ENCODE measurements around the gene GPC6. TPM values are rescaled to one million over a fixed set of nuclear protein-coding genes. Genes with fewer than 3 reads are reported as not detected.

The GPC6 gene
- polyA plus RNA-seq, 1 donor from 2014 or later = 9.0 TPM

GRCh38 chr13:94313926-94314325, 1087.3 kb downstream of the GPC6 start:
- Histone ChIP-seq H2AFZ (ENCODE audit: low read depth, low read length) (no peak overlapping the region), H3K4me2 (ENCODE audit: low read length) (no peak overlapping the region), H3F3A (ENCODE audit: insufficient read depth, low read length, poor library complexity, severe bottlenecking) (no peaks in the 10 kb centered on the region), H3K9ac (ENCODE audit: low read length) (no peak overlapping the region), H3K9me3 (ENCODE audit: low read length) (no peaks in the 10 kb centered on the region), H3K79me2 (replicated peaks; ENCODE audit: insufficient read depth, low read length) (no peaks in the 10 kb centered on the region), H3K27ac (ENCODE audit: low read length) (no peak overlapping the region), H3K4me3 (ENCODE audit: low read length) (no peak overlapping the region), H4K20me1 (ENCODE audit: insufficient read depth) (no peaks in the 10 kb centered on the region), H3K27me3 (ENCODE audit: insufficient read depth, low read depth, low read length) (no peaks in the 10 kb centered on the region), H3K36me3 (ENCODE audit: insufficient read depth, low read length) (no peaks in the 10 kb centered on the region), H3K9me2 (ENCODE audit: insufficient read depth, low read length) (no peaks in the 10 kb centered on the region)
- TF ChIP-seq SMC3 (conservative IDR thresholded peaks at IDR 0.05; ENCODE audit: poor library complexity) = no peak
- no peak for TF ChIP-seq EP300 (conservative IDR thresholded peaks at IDR 0.05; ENCODE audit: poor library complexity, severe bottlenecking)
- TF ChIP-seq RAD21 (conservative IDR thresholded peaks at IDR 0.05) = no peak
- TF ChIP-seq CTCF (IDR thresholded peaks at IDR 0.05; ENCODE audit: poor library complexity, severe bottlenecking) = no peak
- no peak for TF ChIP-seq EZH2 (IDR thresholded peaks at IDR 0.05; ENCODE audit: borderline replicate concordance, insufficient read depth, low read length, poor library complexity, severe bottlenecking)
- TF ChIP-seq POLR2AphosphoS5 (IDR thresholded peaks at IDR 0.05) = no peak

GRCh38 chr13:94315188-94315587, 1088.6 kb downstream of the GPC6 start:
- H3K36me3 ChIP-seq (ENCODE audit: insufficient read depth, low read length) = no peaks in the 10 kb centered on the region
- H3F3A ChIP-seq (ENCODE audit: insufficient read depth, low read length, poor library complexity, severe bottlenecking) = no peaks in the 10 kb centered on the region
- H3K27me3 ChIP-seq (ENCODE audit: insufficient read depth, low read depth, low read length) = no peaks in the 10 kb centered on the region
- H3K27ac ChIP-seq (ENCODE audit: low read length) = no peak overlapping the region
- H2AFZ ChIP-seq (ENCODE audit: low read depth, low read length) = no peak overlapping the region
- H3K9ac ChIP-seq (ENCODE audit: low read length) = no peak overlapping the region
- TF ChIP-seq TAF1 (IDR thresholded peaks at IDR 0.05; ENCODE audit: low read depth) (no peak), EP300 (conservative IDR thresholded peaks at IDR 0.05; ENCODE audit: poor library complexity, severe bottlenecking) (no peak), EZH2 (IDR thresholded peaks at IDR 0.05; ENCODE audit: borderline replicate concordance, insufficient read depth, low read length, poor library complexity, severe bottlenecking) (no peak), SMC3 (conservative IDR thresholded peaks at IDR 0.05; ENCODE audit: poor library complexity) (no peak), POLR2AphosphoS5 (IDR thresholded peaks at IDR 0.05) (no peak), RAD21 (conservative IDR thresholded peaks at IDR 0.05) (no peak), CTCF (IDR thresholded peaks at IDR 0.05; ENCODE audit: poor library complexity, severe bottlenecking) (no peak)
- no peaks in the 10 kb centered on the region for H4K20me1 ChIP-seq (ENCODE audit: insufficient read depth)
- H3K4me3 ChIP-seq (ENCODE audit: low read length) = no peak overlapping the region
- H3K4me2 ChIP-seq (ENCODE audit: low read length) = no peak overlapping the region
- no peaks in the 10 kb centered on the region for H3K79me2 ChIP-seq (replicated peaks; ENCODE audit: insufficient read depth, low read length)
- no peaks in the 10 kb centered on the region for H3K9me3 ChIP-seq (ENCODE audit: low read length)
- H3K9me2 ChIP-seq (ENCODE audit: insufficient read depth, low read length) = no peaks in the 10 kb centered on the region

GRCh38 chr13:94317063-94317491, 1090.5 kb downstream of the GPC6 start:
- H3K36me3 ChIP-seq (ENCODE audit: insufficient read depth, low read length) = no peaks in the 10 kb centered on the region
- H3K4me2 ChIP-seq (ENCODE audit: low read length) = peak overlapping the region; percentile 11
- TF ChIP-seq TAF1 (IDR thresholded peaks at IDR 0.05; ENCODE audit: low read depth) (no peak), EZH2 (IDR thresholded peaks at IDR 0.05; ENCODE audit: borderline replicate concordance, insufficient read depth, low read length, poor library complexity, severe bottlenecking) (no peak), MXI1 (conservative IDR thresholded peaks at IDR 0.05; ENCODE audit: poor library complexity, severe bottlenecking) (no peak), CTCF (IDR thresholded peaks at IDR 0.05; ENCODE audit: poor library complexity, severe bottlenecking) (no peak), RAD21 (conservative IDR thresholded peaks at IDR 0.05) (no peak), POLR2AphosphoS5 (IDR thresholded peaks at IDR 0.05) (peak; percentile 16)
- H2AFZ ChIP-seq (ENCODE audit: low read depth, low read length) = no peak overlapping the region
- H3K9me2 ChIP-seq (ENCODE audit: insufficient read depth, low read length) = no peaks in the 10 kb centered on the region
- no peaks in the 10 kb centered on the region for H3K27me3 ChIP-seq (ENCODE audit: insufficient read depth, low read depth, low read length)
- no peaks in the 10 kb centered on the region for H3K79me2 ChIP-seq (replicated peaks; ENCODE audit: insufficient read depth, low read length)
- peak overlapping the region; percentile 44 for H3K27ac ChIP-seq (ENCODE audit: low read length)
- H3K4me3 ChIP-seq (ENCODE audit: low read length) = peak overlapping the region; percentile 24
- no peaks in the 10 kb centered on the region for H4K20me1 ChIP-seq (ENCODE audit: insufficient read depth)
- no peaks in the 10 kb centered on the region for H3K9me3 ChIP-seq (ENCODE audit: low read length)
- H3F3A ChIP-seq (ENCODE audit: insufficient read depth, low read length, poor library complexity, severe bottlenecking) = no peaks in the 10 kb centered on the region
- peak overlapping the region; percentile 15 for H3K9ac ChIP-seq (ENCODE audit: low read length)

All from neural cell (in vitro differentiated cells).